Gastrocnemius medialis (tissue), 4 donors: ENCODE measurements around the gene HAX1.

Experiments used
- CTCF ChIP-seq, 5 experiments: fragments of 450-650 bp in 3 of 5; fragments of 200-600 bp in 2 of 5; sonication (generic) in 2 of 5; IDR thresholded peaks in 4 of 5; conservative IDR thresholded peaks in 1 of 5; 1 replicate in 4 of 5; 2 replicates in 1 of 5; pipeline ENCODE4 v1.5.1; 2016 to 2019; ENCODE audit warnings: antibody characterized with exemption in 5 of 5, mild to moderate bottlenecking in 3 of 5, moderate library complexity in 3 of 5
- POLR2A ChIP-seq, 2 donors: fragments of 450-650 bp; IDR thresholded peaks; one replicate each; pipeline ENCODE4 v1.6.1; 2017; ENCODE audit warnings: antibody characterized with exemption in 2 of 2, mild to moderate bottlenecking in 2 of 2, moderate library complexity in 2 of 2

- TF ChIP-seq CTCF (IDR thresholded peaks at IDR 0.05 in 4 of 5, conservative IDR thresholded peaks at IDR 0.05 in 1 of 5) (no peak), POLR2A (IDR thresholded peaks at IDR 0.05) (no peak)
Observed at GRCh38 chr1:154237880-154238506, 34.4 kb upstream of the HAX1 start.
